ENCODE results near the gene PLA2G7.

DNA sequence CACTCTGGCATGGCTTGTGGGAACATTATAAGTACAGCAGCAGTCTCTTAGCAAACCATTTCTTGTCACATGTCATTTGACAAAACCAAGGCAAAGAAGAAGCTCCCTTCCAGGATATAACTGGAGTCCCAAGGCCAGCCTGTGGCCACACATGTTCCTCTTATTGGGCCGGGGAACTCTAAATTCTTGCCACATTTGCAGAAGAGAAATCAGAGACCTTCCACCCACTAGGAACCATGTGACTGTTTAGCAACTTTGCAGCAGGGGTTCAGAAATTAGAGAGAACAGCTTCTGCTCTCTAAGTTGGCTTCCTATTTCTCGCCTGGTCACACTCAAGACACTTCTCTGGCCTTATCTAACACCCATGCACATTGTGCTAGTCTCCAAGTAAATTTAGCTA, 37.6 kb upstream of the PLA2G7 start:
- no peak for TF ChIP-seq ZNF274 (IDR thresholded peaks at IDR 0.05; ENCODE audit: low read depth, low read length)
- no peak for TF ChIP-seq YY1 (IDR thresholded peaks at IDR 0.05; ENCODE audit: insufficient read depth, insufficient read length)

Measured in NT2/D1 (cell line).